ENCODE measurements around the gene TMPRSS4.

The TMPRSS4 gene, protein sequence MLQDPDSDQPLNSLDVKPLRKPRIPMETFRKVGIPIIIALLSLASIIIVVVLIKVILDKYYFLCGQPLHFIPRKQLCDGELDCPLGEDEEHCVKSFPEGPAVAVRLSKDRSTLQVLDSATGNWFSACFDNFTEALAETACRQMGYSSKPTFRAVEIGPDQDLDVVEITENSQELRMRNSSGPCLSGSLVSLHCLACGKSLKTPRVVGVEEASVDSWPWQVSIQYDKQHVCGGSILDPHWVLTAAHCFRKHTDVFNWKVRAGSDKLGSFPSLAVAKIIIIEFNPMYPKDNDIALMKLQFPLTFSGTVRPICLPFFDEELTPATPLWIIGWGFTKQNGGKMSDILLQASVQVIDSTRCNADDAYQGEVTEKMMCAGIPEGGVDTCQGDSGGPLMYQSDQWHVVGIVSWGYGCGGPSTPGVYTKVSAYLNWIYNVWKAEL

DNA sequence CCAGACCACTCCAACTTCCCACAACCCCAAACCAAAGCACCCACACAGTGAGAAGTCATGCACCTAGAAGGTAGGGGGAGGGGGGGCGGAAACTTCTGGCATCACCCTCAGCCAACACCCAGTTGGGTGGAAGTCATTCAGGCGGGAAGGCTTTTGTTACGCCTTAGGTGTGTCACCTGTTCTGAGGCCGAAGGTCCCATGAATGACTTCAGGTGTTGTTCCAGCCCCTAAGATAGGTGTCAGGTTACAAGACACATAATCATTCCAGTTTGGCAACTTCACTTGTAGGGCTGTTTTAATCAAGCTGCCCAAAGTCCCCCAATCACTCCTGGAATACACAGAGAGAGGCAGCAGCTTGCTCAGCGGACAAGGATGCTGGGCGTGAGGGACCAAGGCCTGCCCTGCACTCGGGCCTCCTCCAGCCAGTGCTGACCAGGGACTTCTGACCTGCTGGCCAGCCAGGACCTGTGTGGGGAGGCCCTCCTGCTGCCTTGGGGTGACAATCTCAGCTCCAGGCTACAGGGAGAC, at the start of gene TMPRSS4:
TSS of gene TMPRSS4 (plus strand) at position 325 of the 528 bp plus-strand sequence. CDS start 225 bp downstream, outside the sequence.
- Histone ChIP-seq H3K9ac (ENCODE audit: low read depth in 1 of 2, low read length in 2 of 2) (peak within 1 kb of the TSS; percentile 78 to 86), H3K27ac (ENCODE audit: low read depth, low read length) (peak within 1 kb of the TSS; percentile 73), H3K4me3 (ENCODE audit: low read depth in 1 of 2, low read length in 2 of 2) (peak within 1 kb of the TSS; percentile 64 to 71), H3K9me3 (ENCODE audit: control insufficient read depth in 1 of 2, low read length in 2 of 2) (no peaks in the 10 kb centered on the region), H3K27me3 (ENCODE audit: control insufficient read depth in 1 of 2, insufficient read depth in 2 of 2, low read length in 2 of 2) (no peaks in the 10 kb centered on the region), H3K4me1 (ENCODE audit: control insufficient read depth in 1 of 2, insufficient read depth in 2 of 2, low read length in 2 of 2) (peaks cover 30 to 34% of the 10 kb centered on the region in 2 donors), H3K36me3 (ENCODE audit: control insufficient read depth in 1 of 2, insufficient read depth in 2 of 2, low read length in 2 of 2) (peaks cover 4% of the 10 kb centered on the region in 2 donors)

DNA sequence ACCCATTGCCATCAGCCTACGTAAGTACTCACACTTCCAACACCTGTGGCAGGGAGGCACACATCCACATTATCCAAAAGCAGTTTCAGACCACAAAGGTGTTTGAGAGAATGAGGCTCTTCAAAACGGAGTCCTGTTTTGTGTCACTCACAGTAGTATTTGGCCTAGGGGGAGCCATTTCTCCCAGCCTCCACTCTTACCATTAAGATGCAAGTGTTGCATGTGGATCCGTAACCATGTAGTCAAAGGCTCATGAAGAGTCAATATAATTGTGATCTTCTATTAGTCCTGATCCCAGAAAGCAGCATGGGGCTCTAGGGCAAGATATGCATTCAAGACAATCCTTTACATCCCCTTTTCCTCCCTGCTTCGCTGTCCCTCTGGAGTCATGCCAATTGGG, 49.2 kb upstream of the TMPRSS4 start:
- H3K27ac ChIP-seq (ENCODE audit: low read depth, low read length): no peak overlapping the region
- H3K4me3 ChIP-seq (ENCODE audit: low read depth in 1 of 2, low read length in 2 of 2): no peak overlapping the region
- H3K9ac ChIP-seq (ENCODE audit: low read depth in 1 of 2, low read length in 2 of 2): no peak overlapping the region
- no peaks in the 10 kb centered on the region for H3K36me3 ChIP-seq (ENCODE audit: control insufficient read depth in 1 of 2, insufficient read depth in 2 of 2, low read length in 2 of 2)
- H3K9me3 ChIP-seq (ENCODE audit: control insufficient read depth in 1 of 2, low read length in 2 of 2): no peaks in the 10 kb centered on the region
- H3K4me1 ChIP-seq (ENCODE audit: control insufficient read depth in 1 of 2, insufficient read depth in 2 of 2, low read length in 2 of 2): no peaks in the 10 kb centered on the region
- H3K27me3 ChIP-seq (ENCODE audit: control insufficient read depth in 1 of 2, insufficient read depth in 2 of 2, low read length in 2 of 2): no peaks in the 10 kb centered on the region

DNA sequence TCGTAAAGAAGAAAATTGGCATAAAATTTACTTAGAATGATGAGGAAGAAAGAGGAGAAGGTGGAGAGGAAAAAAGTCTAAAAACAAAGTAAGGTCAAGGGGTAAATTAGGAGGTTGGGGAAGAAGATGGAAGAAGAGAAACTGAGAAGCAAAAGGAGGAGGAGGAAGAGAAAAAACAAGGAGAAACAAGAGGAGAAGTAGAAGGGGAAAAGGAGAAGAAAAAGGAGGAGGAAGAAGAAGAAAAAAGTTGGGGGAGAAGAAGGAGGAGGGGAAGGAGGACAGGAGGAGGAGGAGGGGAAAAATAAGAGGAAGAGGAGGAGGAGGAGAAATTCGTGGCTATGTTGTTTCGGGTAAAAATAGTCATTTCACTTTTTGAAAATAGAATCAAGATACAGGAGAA, 48.3 kb upstream of the TMPRSS4 start:
- Histone ChIP-seq H3K27me3 (ENCODE audit: control insufficient read depth in 1 of 2, insufficient read depth in 2 of 2, low read length in 2 of 2) (no peaks in the 10 kb centered on the region), H3K36me3 (ENCODE audit: control insufficient read depth in 1 of 2, insufficient read depth in 2 of 2, low read length in 2 of 2) (no peaks in the 10 kb centered on the region), H3K9me3 (ENCODE audit: control insufficient read depth in 1 of 2, low read length in 2 of 2) (no peaks in the 10 kb centered on the region), H3K4me3 (ENCODE audit: low read depth in 1 of 2, low read length in 2 of 2) (no peak overlapping the region), H3K4me1 (ENCODE audit: control insufficient read depth in 1 of 2, insufficient read depth in 2 of 2, low read length in 2 of 2) (no peaks in the 10 kb centered on the region), H3K9ac (ENCODE audit: low read depth in 1 of 2, low read length in 2 of 2) (no peak overlapping the region), H3K27ac (ENCODE audit: low read depth, low read length) (no peak overlapping the region)

DNA sequence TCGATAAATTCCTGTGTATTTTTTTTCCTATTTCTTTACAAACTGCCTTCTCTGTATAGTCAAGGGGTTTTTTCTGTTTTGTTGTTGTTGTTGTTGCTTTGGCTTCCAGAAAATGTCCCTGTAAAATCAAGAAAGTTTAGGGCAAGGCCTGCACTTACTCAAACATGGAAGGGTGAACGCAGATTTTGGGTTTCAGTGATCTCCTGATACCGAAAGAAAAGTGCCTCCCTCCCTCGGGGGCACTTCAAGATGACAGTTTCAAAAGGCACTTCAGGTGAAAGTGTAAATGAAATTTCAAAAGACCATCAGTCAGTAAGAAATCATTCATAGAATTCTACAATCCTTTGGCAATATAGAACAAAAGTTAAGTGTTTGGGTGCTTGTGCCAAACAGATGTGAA, 43.4 kb upstream of the TMPRSS4 start:
- Histone ChIP-seq H3K4me1 (ENCODE audit: control insufficient read depth in 1 of 2, insufficient read depth in 2 of 2, low read length in 2 of 2) (no peaks in the 10 kb centered on the region), H3K36me3 (ENCODE audit: control insufficient read depth in 1 of 2, insufficient read depth in 2 of 2, low read length in 2 of 2) (no peaks in the 10 kb centered on the region), H3K27me3 (ENCODE audit: control insufficient read depth in 1 of 2, insufficient read depth in 2 of 2, low read length in 2 of 2) (no peaks in the 10 kb centered on the region), H3K4me3 (ENCODE audit: low read depth in 1 of 2, low read length in 2 of 2) (no peak overlapping the region), H3K9ac (ENCODE audit: low read depth in 1 of 2, low read length in 2 of 2) (no peak overlapping the region), H3K9me3 (ENCODE audit: control insufficient read depth in 1 of 2, low read length in 2 of 2) (no peaks in the 10 kb centered on the region), H3K27ac (ENCODE audit: low read depth, low read length) (no peak overlapping the region)

DNA sequence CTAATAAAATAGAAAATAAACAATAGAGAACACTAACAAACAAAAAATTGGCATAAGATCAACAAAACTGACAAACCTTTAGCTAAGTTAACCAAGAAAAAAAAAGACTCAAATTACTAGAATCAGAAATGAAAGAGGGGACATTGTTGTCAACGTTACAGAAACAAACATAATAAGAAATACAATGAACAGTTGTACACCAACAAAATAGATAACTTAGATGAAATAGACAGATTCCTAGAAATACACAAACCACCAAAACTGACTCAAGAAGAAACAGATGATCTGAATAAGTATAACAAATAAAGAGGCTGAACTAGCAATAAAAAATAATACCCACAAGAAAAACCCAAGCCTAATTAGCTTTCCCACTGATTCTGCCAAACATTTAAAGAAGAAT, 34.7 kb upstream of the TMPRSS4 start:
- Histone ChIP-seq H3K27ac (ENCODE audit: low read depth, low read length) (no peak overlapping the region), H3K27me3 (ENCODE audit: control insufficient read depth in 1 of 2, insufficient read depth in 2 of 2, low read length in 2 of 2) (no peaks in the 10 kb centered on the region), H3K4me1 (ENCODE audit: control insufficient read depth in 1 of 2, insufficient read depth in 2 of 2, low read length in 2 of 2) (peaks cover 0 to 6% of the 10 kb centered on the region in 2 donors), H3K4me3 (ENCODE audit: low read depth in 1 of 2, low read length in 2 of 2) (no peak overlapping the region), H3K36me3 (ENCODE audit: control insufficient read depth in 1 of 2, insufficient read depth in 2 of 2, low read length in 2 of 2) (no peaks in the 10 kb centered on the region), H3K9me3 (ENCODE audit: control insufficient read depth in 1 of 2, low read length in 2 of 2) (no peaks in the 10 kb centered on the region), H3K9ac (ENCODE audit: low read depth in 1 of 2, low read length in 2 of 2) (no peak overlapping the region)

DNA sequence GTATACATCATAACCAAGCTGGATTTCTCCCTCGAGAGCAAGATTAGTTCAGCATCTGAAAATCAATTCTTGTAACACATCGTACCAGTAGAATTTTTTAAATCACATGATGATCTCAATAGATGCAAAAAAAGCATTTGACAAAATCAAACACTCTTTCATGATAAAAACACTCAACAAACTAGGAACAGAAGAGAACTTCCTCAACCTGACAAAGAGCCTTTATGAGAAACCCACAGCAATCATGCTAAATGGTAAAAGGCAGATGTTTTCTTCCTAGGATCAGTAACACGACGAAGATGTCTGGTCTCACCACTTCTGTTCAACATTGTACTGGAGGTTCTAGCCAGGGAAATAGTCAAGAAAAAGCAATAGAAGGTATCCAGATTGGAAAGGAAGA, 34.1 kb upstream of the TMPRSS4 start:
- H3K27me3 ChIP-seq (ENCODE audit: control insufficient read depth in 1 of 2, insufficient read depth in 2 of 2, low read length in 2 of 2): no peaks in the 10 kb centered on the region
- peaks cover 0 to 6% of the 10 kb centered on the region in 2 donors for H3K4me1 ChIP-seq (ENCODE audit: control insufficient read depth in 1 of 2, insufficient read depth in 2 of 2, low read length in 2 of 2)
- H3K36me3 ChIP-seq (ENCODE audit: control insufficient read depth in 1 of 2, insufficient read depth in 2 of 2, low read length in 2 of 2): no peaks in the 10 kb centered on the region
- no peak overlapping the region for H3K27ac ChIP-seq (ENCODE audit: low read depth, low read length)
- H3K9ac ChIP-seq (ENCODE audit: low read depth in 1 of 2, low read length in 2 of 2): no peak overlapping the region
- H3K4me3 ChIP-seq (ENCODE audit: low read depth in 1 of 2, low read length in 2 of 2): no peak overlapping the region
- H3K9me3 ChIP-seq (ENCODE audit: control insufficient read depth in 1 of 2, low read length in 2 of 2): no peaks in the 10 kb centered on the region

DNA sequence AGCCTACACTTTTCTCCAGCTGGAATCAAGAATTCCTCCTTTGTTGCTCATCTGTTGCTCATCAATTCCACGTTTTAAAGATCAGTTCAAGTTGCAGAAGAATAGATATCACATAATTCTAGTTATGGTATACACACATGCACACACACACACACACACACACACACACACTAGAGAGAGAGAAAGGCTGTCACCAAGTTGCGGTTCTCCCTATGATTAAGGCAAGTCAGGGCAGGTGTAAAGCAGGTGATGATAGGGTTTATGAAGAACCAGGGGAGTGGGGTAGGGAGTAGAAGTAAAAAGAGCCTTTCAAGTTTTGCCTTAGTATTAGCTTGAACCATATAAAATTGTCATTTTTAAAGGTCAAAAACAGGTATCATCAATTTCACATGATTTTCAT, 31.7 kb upstream of the TMPRSS4 start:
- H3K27me3 ChIP-seq (ENCODE audit: control insufficient read depth in 1 of 2, insufficient read depth in 2 of 2, low read length in 2 of 2): no peaks in the 10 kb centered on the region
- H3K9ac ChIP-seq (ENCODE audit: low read depth in 1 of 2, low read length in 2 of 2): no peak overlapping the region
- no peaks in the 10 kb centered on the region for H3K9me3 ChIP-seq (ENCODE audit: control insufficient read depth in 1 of 2, low read length in 2 of 2)
- no peak overlapping the region for H3K4me3 ChIP-seq (ENCODE audit: low read depth in 1 of 2, low read length in 2 of 2)
- H3K27ac ChIP-seq (ENCODE audit: low read depth, low read length): no peak overlapping the region
- peaks cover 0 to 6% of the 10 kb centered on the region in 2 donors for H3K4me1 ChIP-seq (ENCODE audit: control insufficient read depth in 1 of 2, insufficient read depth in 2 of 2, low read length in 2 of 2)
- no peaks in the 10 kb centered on the region for H3K36me3 ChIP-seq (ENCODE audit: control insufficient read depth in 1 of 2, insufficient read depth in 2 of 2, low read length in 2 of 2)

DNA sequence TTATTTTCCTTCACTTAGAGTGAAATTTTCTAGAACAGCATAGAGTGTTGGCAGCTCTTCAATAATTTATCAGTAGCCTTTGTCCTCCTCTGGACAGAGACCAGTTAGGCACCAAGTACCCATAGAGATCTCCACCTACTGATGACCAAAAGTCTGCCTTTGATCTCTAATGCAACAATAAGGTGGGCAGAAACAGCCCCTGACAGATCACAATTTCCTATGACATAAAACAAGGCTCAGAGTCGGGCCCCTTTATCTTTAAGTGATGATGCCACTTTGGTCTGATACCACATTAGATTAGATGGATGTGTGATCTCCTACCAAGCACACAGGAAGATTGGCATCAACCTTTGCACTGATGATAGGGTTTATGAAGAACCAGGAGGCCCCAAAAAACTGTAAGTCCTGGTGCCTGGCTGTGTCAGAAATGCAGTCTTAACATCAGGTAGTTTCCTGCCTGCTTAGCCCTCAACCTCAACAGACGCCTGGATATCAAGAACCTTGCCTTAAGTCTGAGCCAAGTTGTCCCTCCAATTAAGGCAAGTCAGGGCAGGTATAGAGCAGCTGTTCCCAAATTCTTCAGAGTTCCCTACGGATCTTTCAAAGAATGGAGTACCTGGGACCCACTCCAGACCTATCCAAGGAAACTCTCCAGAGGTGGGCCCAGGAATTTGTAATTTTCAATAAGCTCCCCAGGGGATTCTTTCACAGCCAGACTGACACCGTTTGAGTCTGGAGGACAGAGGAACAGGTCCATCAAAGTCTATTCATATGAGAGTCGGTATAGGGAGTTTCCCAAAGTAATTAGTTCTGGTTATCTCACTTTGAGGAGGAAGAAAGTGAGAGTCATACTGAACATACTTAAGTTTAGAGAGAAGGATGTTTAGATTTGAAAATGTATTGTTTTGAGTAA, 30.6 kb upstream of the TMPRSS4 start:
- Histone ChIP-seq H3K36me3 (ENCODE audit: control insufficient read depth in 1 of 2, insufficient read depth in 2 of 2, low read length in 2 of 2) (no peaks in the 10 kb centered on the region), H3K27ac (ENCODE audit: low read depth, low read length) (no peak overlapping the region), H3K9ac (ENCODE audit: low read depth in 1 of 2, low read length in 2 of 2) (no peak overlapping the region), H3K4me3 (ENCODE audit: low read depth in 1 of 2, low read length in 2 of 2) (no peak overlapping the region), H3K27me3 (ENCODE audit: control insufficient read depth in 1 of 2, insufficient read depth in 2 of 2, low read length in 2 of 2) (no peaks in the 10 kb centered on the region), H3K9me3 (ENCODE audit: control insufficient read depth in 1 of 2, low read length in 2 of 2) (no peaks in the 10 kb centered on the region), H3K4me1 (ENCODE audit: control insufficient read depth in 1 of 2, insufficient read depth in 2 of 2, low read length in 2 of 2) (peaks cover 4 to 6% of the 10 kb centered on the region in 2 donors)

DNA sequence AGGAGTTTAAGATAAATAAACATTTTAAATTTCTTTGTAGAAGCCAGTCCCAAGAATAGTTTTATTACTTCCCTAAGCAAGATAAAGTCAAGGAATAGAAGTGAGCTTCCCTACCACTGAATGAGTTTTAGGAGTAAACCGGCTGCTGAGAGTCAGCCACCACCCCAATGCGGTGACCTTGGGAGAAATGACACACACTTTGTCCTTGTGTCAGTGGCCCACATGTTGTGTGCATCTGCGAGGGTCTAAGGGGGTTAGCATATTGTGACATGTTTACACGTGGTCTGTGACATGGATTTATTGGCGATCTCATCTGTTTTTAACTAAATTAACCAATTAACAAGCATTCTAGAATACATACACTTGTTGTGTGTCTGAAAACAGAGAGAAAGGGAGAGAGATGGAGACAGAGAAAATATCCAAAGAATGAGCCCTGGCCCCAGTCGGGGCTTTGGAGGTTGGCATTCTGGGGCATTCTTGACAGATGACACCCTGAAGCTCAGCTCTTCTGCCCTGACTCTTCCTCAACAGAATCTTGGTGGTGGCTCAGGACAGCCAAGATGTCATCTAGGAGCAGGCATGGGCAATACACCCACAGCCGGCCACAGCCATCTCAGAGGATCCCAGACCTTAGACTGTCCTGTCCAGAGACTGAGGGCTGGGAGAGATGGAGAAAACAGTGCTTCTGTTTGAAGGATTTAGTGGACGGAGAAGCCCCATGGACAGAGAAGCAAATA, 29.7 kb upstream of the TMPRSS4 start:
- H3K27ac ChIP-seq (ENCODE audit: low read depth, low read length): no peak overlapping the region
- peaks cover 6 to 10% of the 10 kb centered on the region in 2 donors for H3K4me1 ChIP-seq (ENCODE audit: control insufficient read depth in 1 of 2, insufficient read depth in 2 of 2, low read length in 2 of 2)
- H3K9me3 ChIP-seq (ENCODE audit: control insufficient read depth in 1 of 2, low read length in 2 of 2): no peaks in the 10 kb centered on the region
- H3K36me3 ChIP-seq (ENCODE audit: control insufficient read depth in 1 of 2, insufficient read depth in 2 of 2, low read length in 2 of 2): no peaks in the 10 kb centered on the region
- H3K27me3 ChIP-seq (ENCODE audit: control insufficient read depth in 1 of 2, insufficient read depth in 2 of 2, low read length in 2 of 2): no peaks in the 10 kb centered on the region
- no peak overlapping the region for H3K4me3 ChIP-seq (ENCODE audit: low read depth in 1 of 2, low read length in 2 of 2)
- H3K9ac ChIP-seq (ENCODE audit: low read depth in 1 of 2, low read length in 2 of 2): no peak overlapping the region
